Smooth muscle cell (in vitro differentiated cells): Measurements from ENCODE around the gene ZNF598. TPM values are rescaled to one million over a fixed set of nuclear protein-coding genes. Genes with fewer than 3 reads are reported as not detected.

Source experiments
- DNase-seq: peaks from one replicate; lab custom pipeline; 2025; ENCODE audit not compliant: unreplicated experiment; lab: John Stamatoyannopoulos, UW
- H2AFZ ChIP-seq: fragments of 200-600 bp; sonication (generic); 2 replicates; pipeline ENCODE4 v1.6.0; 2016; ENCODE audit warnings: antibody characterized with exemption, low read depth, mild to moderate bottlenecking
- H3F3A ChIP-seq: fragments of 200-600 bp; sonication (generic); 2 replicates; pipeline ENCODE4 v1.6.0; 2017; ENCODE audit warnings: antibody characterized with exemption, low read depth
- H3K27ac ChIP-seq: fragments of 200-600 bp; sonication (generic); 2 replicates; pipeline ENCODE4 v1.5.1; 2016; ENCODE audit warnings: low read depth, mild to moderate bottlenecking
- H3K27me3 ChIP-seq: fragments of 200-600 bp; sonication (generic); 2 replicates; pipeline ENCODE4 v1.6.1; 2016; ENCODE audit warnings: low read depth, mild to moderate bottlenecking
- H3K36me3 ChIP-seq: fragments of 200-600 bp; sonication (generic); 2 replicates; pipeline ENCODE4 v1.5.1; 2016; ENCODE audit warnings: low read depth
- H3K4me1 ChIP-seq: fragments of 200-600 bp; sonication (generic); 2 replicates; pipeline ENCODE4 v1.5.1; 2016; ENCODE audit warnings: low read depth
- H3K4me2 ChIP-seq: fragments of 200-600 bp; sonication (generic); 2 replicates; pipeline ENCODE4 v1.6.0; 2016; ENCODE audit warnings: mild to moderate bottlenecking
- H3K4me3 ChIP-seq: fragments of 200-600 bp; sonication (generic); 2 replicates; pipeline ENCODE4 v1.5.1; 2016; ENCODE audit warnings: mild to moderate bottlenecking
- H3K79me2 ChIP-seq: fragments of 200-600 bp; sonication (generic); 2 replicates; pipeline ENCODE4 v1.6.0; 2016; ENCODE audit warnings: low read depth, mild to moderate bottlenecking
- H3K9ac ChIP-seq: fragments of 200-600 bp; sonication (generic); 2 replicates; pipeline ENCODE4 v1.6.0; 2016; ENCODE audit warnings: low read depth
- H3K9me3 ChIP-seq: fragments of 200-600 bp; sonication (generic); replicated peaks from 2 replicates; pipeline ENCODE4 v1.5.1; 2016; ENCODE audit warnings: low read depth
- H4K20me1 ChIP-seq: fragments of 200-600 bp; sonication (generic); 2 replicates; pipeline ENCODE4 v1.6.0; 2016; ENCODE audit warnings: low read depth
- WGBS: methylation state at CpG from one replicate; pipeline ENCODE4 v1.1.7; 2016; ENCODE audit warnings: low lambda C conversion rate; 5-methylcytosine and 5-hydroxymethylcytosine counted together
- polyA plus RNA-seq: library from polyadenylated mRNA; unstranded; fragments of >200 nt; fragmentation: Nextera tagmentation; extraction: Ambion mirVana; gene quantifications from 2 replicates; pipeline ENCODE4 v1.2.1, GENCODE V29; 2016
- total RNA-seq: library from RNA; depleted of rRNA; stranded (reverse); fragments of >200 nt; gene quantifications from 2 replicates; pipeline ENCODE4 v1.2.3, GENCODE V29; 2014
- TF ChIP-seq, protein P1 (sequence below): fragments of 200-600 bp; sonication (generic); IDR thresholded peaks from 2 replicates; pipeline ENCODE4 v1.5.1; 2017; ENCODE audit warnings: borderline replicate concordance, mild to moderate bottlenecking, antibody characterized with exemption; ENCODE audit not compliant: insufficient read depth, poor library complexity, severe bottlenecking

ZNF598 gene
- total and polyA plus RNA-seq, 2 experiments from 2014 or later, result 27.2 to 27.9 TPM

DNA sequence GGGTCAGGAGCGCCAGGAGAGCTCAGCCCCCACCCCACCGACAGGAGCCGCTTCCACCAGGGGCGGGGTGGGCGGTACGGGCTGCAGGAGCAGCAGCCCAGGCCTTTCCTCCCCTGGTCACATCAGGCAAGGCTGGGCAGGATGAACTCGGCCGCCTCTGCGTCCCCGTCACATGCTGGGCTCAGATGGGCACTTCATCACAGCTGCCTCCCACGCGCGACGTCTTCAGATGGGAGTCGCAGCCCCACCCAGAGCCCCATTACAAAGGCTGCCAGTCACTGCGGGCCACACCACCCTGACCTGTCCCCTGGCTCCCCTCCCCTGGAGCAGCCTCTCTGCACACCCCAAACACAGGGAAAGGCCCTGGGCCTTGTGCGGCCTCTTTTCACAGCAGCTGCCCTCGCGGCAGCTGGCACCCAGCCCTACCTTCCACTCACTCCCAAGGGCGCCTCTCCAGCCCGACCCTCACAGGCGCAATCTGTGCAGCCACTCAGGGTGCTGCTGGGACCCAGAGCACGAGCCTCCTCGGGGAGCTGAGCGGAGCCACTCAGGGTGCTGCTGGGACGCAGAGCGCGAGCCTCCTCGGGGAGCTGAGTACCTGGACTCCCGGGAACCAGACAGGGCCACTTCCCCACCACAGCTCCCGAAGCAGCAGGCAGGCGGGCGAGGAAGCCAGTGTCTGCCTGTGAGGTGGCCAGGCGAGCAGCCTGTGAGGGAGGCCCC is 4.7 kb downstream of the ZNF598 start:
- peaks cover 21% of the 10 kb centered on the region for H3K4me1 ChIP-seq
- H3K27me3 ChIP-seq, result no peaks in the 10 kb centered on the region
- no peaks in the 10 kb centered on the region for H3K9me3 ChIP-seq
- WGBS, result 91% methylated on average over 30 of the region's 34 CpGs
- H3K4me3 ChIP-seq, result no peak overlapping the region
- TF ChIP-seq, protein P1, sequence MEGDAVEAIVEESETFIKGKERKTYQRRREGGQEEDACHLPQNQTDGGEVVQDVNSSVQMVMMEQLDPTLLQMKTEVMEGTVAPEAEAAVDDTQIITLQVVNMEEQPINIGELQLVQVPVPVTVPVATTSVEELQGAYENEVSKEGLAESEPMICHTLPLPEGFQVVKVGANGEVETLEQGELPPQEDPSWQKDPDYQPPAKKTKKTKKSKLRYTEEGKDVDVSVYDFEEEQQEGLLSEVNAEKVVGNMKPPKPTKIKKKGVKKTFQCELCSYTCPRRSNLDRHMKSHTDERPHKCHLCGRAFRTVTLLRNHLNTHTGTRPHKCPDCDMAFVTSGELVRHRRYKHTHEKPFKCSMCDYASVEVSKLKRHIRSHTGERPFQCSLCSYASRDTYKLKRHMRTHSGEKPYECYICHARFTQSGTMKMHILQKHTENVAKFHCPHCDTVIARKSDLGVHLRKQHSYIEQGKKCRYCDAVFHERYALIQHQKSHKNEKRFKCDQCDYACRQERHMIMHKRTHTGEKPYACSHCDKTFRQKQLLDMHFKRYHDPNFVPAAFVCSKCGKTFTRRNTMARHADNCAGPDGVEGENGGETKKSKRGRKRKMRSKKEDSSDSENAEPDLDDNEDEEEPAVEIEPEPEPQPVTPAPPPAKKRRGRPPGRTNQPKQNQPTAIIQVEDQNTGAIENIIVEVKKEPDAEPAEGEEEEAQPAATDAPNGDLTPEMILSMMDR, result no peak
- no peak overlapping the region for H3K4me2 ChIP-seq
- DNase-seq, result no peak
- H2AFZ ChIP-seq, result no peak overlapping the region
- H3K79me2 ChIP-seq, result peaks cover 66% of the 10 kb centered on the region
- no peak overlapping the region for H3K9ac ChIP-seq
- H4K20me1 ChIP-seq, result peaks cover 87% of the 10 kb centered on the region
- no peak overlapping the region for H3K27ac ChIP-seq
- H3K36me3 ChIP-seq, result no peaks in the 10 kb centered on the region
- no peaks in the 10 kb centered on the region for H3F3A ChIP-seq

DNA sequence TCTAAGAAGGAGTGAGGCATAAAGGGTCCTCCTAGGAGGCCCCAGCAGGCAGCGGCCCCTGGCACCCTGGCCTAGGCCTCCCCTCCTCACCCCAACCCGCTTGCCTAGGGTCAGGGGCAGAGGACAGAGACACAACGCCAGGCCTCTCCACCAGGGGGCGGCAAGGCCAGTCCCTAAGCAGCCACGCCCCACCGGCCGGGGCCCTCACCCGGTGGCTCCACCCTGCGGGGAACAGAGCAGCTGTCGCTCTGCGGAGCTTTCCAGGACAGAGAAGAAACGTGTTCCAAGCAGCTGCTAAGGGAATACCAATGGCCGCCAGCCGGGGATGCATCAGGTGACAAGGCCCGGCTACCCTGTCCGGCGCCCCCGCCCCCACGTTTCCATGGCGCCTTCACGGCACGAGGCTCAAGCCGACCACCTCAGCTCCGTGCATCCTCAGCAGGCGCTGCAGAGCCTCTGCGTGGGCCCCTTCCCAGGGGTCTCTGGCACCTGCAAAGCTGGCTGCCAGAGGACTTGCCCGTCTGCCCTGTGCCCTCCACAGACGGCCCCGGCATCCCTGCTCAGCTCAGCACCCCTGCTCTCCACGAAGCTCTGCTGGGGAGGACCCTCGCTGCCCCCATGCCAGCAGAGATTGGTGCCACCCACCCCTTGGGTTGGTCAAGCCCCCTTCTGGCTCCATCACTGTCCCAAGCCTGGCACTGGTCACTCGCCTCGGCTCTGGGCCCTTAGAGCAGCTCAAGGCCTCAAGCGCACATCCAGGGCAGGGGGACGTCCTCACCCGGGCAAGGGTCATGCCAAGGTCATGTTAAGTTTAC is 5.6 kb downstream of the ZNF598 start:
- Histone ChIP-seq H3K4me3 (no peak overlapping the region), H3K27ac (no peak overlapping the region), H4K20me1 (peaks cover 87% of the 10 kb centered on the region), H3K4me2 (peak overlapping the region; percentile 77), H3K27me3 (no peaks in the 10 kb centered on the region), H3K9ac (no peak overlapping the region), H3K36me3 (no peaks in the 10 kb centered on the region), H2AFZ (no peak overlapping the region), H3K79me2 (peaks cover 62% of the 10 kb centered on the region), H3K4me1 (peaks cover 19% of the 10 kb centered on the region), H3K9me3 (no peaks in the 10 kb centered on the region), H3F3A (no peaks in the 10 kb centered on the region)
- 35% methylated on average over 36 of the region's 36 CpGs for WGBS
- TF ChIP-seq, protein P1, result peak; percentile 92
- DNase-seq, result peak; percentile 67

DNA sequence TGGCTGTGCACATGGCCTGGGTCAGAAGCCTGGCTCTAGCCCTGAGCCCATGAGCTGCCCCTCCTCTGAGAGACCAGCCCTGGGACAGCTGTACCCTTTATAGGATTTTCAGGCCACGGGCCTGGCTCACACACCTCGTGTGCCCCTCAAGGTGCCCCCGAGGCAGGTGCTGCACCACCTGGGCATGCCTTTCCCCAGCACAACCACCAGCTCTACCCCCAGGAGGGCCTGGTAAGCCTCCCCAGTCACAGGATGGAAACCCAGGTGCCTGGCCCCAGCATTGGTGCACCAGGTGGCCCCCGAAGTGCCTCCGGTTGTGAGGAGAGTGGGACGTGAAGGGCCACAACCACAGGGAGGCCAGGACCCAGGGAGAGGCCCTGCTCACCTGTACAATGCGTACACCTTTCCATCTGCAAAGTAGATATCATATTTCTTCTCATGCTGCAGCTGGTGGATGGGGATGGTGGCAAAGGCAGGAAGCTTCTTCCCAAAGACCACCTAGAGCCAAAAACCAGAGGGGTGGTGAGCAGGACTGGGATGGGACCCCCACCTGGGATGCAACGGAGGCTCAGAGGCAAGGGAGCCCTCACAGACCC is 6.3 kb downstream of the ZNF598 start:
- no peak for DNase-seq

More for the DNA sequence above, 6.3 kb downstream of the ZNF598 start:
- Histone ChIP-seq H3K9ac (no peak overlapping the region), H2AFZ (no peak overlapping the region), H3K4me2 (no peak overlapping the region), H3K27me3 (no peaks in the 10 kb centered on the region), H3K4me1 (peaks cover 15% of the 10 kb centered on the region), H3F3A (no peaks in the 10 kb centered on the region), H4K20me1 (peaks cover 80% of the 10 kb centered on the region), H3K9me3 (no peaks in the 10 kb centered on the region), H3K36me3 (no peaks in the 10 kb centered on the region), H3K79me2 (peaks cover 55% of the 10 kb centered on the region), H3K4me3 (no peak overlapping the region), H3K27ac (no peak overlapping the region)
- TF ChIP-seq, protein P1, result no peak
- WGBS, result 84% methylated on average over 8 of the region's 8 CpGs
